Gastroesophageal sphincter (tissue), 3 donors: ENCODE results near the gene CTR9.

ENCODE experiments used
- CTCF ChIP-seq, 4 experiments: fragments of 200-600 bp in 2 of 4; fragments of 450-650 bp in 2 of 4; sonication (generic) in 1 of 4; IDR thresholded peaks; one replicate each; pipeline ENCODE4 v1.5.1; 2017 to 2019; ENCODE audit warnings: antibody characterized with exemption in 4 of 4, mild to moderate bottlenecking in 2 of 4, moderate library complexity in 2 of 4
- EP300 ChIP-seq: sonication (generic); formaldehyde crosslinking; IDR thresholded peaks from one replicate; pipeline ENCODE4 v1.6.1; 2017; ENCODE audit warnings: antibody characterized with exemption, mild to moderate bottlenecking
- POLR2AphosphoS5 ChIP-seq: sonication (generic); formaldehyde crosslinking; IDR thresholded peaks from one replicate; pipeline ENCODE4 v1.6.1; 2017; ENCODE audit warnings: antibody characterized with exemption

- TF ChIP-seq EP300, result no peak
- TF ChIP-seq CTCF (IDR thresholded peaks at IDR 0.05), result no peak
- no peak for TF ChIP-seq POLR2AphosphoS5
Measured at GRCh38 chr11:10763766-10764165, 12.7 kb downstream of the CTR9 start.
